Natural killer cell (primary cell): ENCODE results near the gene AGK. TPM values are rescaled to one million over a fixed set of nuclear protein-coding genes. Genes with fewer than 3 reads are reported as not detected.
"Not testable (repeated sequence)": the region's sequence is repeated elsewhere in the genome, so short reads cannot be mapped to it uniquely, and the experiment has no call there.

Experiments
- ATAC-seq, 3 donors: fragments of 150-1000 bp in 2 of 3; fragments of 200-7000 bp in 1 of 3; cut with Tn5 transposase; 1 replicate in 1 of 3; 2 replicates in 2 of 3; pipeline ENCODE4 v1.10.0; 2021; ENCODE audit warnings: mild to moderate bottlenecking in 2 of 3, moderate library complexity in 2 of 3
- DNase-seq, 2 donors: peaks; one replicate each; pipeline versions ENCODE4 v3.0.0 to v3.0.0-alpha.2; 2013 to 2021; ENCODE audit warnings: mixed read lengths in 1 of 2
- H3K27ac ChIP-seq: one replicate; pipeline ENCODE4 v1.5.1; 2013; ENCODE audit warnings: mild to moderate bottlenecking, low read length
- H3K27me3 ChIP-seq: one replicate; pipeline ENCODE4 v1.6.1; 2013; ENCODE audit warnings: low read length; ENCODE audit not compliant: control insufficient read depth, insufficient read depth
- H3K36me3 ChIP-seq: one replicate; pipeline ENCODE4 v1.6.1; 2013; ENCODE audit warnings: low read length; ENCODE audit not compliant: control insufficient read depth, insufficient read depth
- H3K4me1 ChIP-seq: one replicate; pipeline ENCODE4 v1.6.1; 2013; ENCODE audit warnings: low read length; ENCODE audit not compliant: control insufficient read depth, insufficient read depth
- H3K4me3 ChIP-seq: one replicate; pipeline ENCODE4 v1.5.1; 2013; ENCODE audit warnings: low read length
- H3K9me3 ChIP-seq: one replicate; pipeline ENCODE4 v1.6.1; 2013; ENCODE audit warnings: low read length; ENCODE audit not compliant: control insufficient read depth, insufficient read depth
- H3K27ac Mint-ChIP-seq, 2 donors: one replicate each; pipeline ENCODE4 v1.8.0; 2022; ENCODE audit warnings: mild to moderate bottlenecking in 2 of 2, mixed read lengths in 2 of 2, moderate library complexity in 1 of 2
- H3K27me3 Mint-ChIP-seq, 2 donors: one replicate each; pipeline ENCODE4 v1.8.0; 2022; ENCODE audit warnings: low read depth in 2 of 2, mixed read lengths in 2 of 2
- H3K36me3 Mint-ChIP-seq: one replicate; pipeline ENCODE4 v1.8.0; 2022; ENCODE audit warnings: mixed read lengths
- H3K4me1 Mint-ChIP-seq, 2 donors: one replicate each; pipeline ENCODE4 v1.8.0; 2022; ENCODE audit warnings: mixed read lengths in 2 of 2
- H3K4me3 Mint-ChIP-seq: one replicate; pipeline ENCODE4 v1.8.0; 2022; ENCODE audit warnings: mild to moderate bottlenecking, moderate library complexity, mixed read lengths
- H3K9me3 Mint-ChIP-seq, 2 donors: one replicate each; pipeline ENCODE4 v1.8.0; 2022; ENCODE audit warnings: mixed read lengths in 2 of 2
- WGBS: methylation state at CpG from one replicate; pipeline ENCODE4 v1.1.7; 2013; ENCODE audit warnings: missing lambda C conversion rate; ENCODE audit not compliant: insufficient coverage; 5-methylcytosine and 5-hydroxymethylcytosine counted together
- intact Hi-C: fragments of 100-400 bp; cut with micrococcal nuclease; formaldehyde crosslinking; loops from one replicate; pipeline ENCODE4 v1.14.2; 2022
- total RNA-seq, 4 donors: library from RNA; stranded (reverse); fragments of 120-200 nt in 1 of 4; gene quantifications; one replicate each; pipeline versions ENCODE4 v1.2.3 to v1.2.4, GENCODE V29; 2013 to 2022
- TF ChIP-seq, protein P1 (sequence below): fragments of 200-600 bp; IDR thresholded peaks from one replicate; pipeline ENCODE4 v1.8.0; 2022; ENCODE audit warnings: antibody characterized with exemption

Gene AGK
- total RNA-seq, 3 donors from 2014 or later (not counting 1 experiment from before 2014, with no cell fraction given) = 70.0 to 106 (median 99.0) TPM

GRCh38 chr7:141646826-141647480 lies 95.7 kb downstream of the AGK start:
- intact Hi-C loops = no loop called here
- DNase-seq (no peak), ATAC-seq (no peak)
- no peaks in the 10 kb centered on the region for H3K9me3 ChIP-seq
- H3K27ac ChIP-seq = no peak overlapping the region
- Mint-ChIP-seq H3K27ac (peak overlapping the region; percentile 63 to 65), H3K9me3 (no peaks in the 10 kb centered on the region), H3K4me1 (peaks cover 10 to 15% of the 10 kb centered on the region in 2 donors), H3K27me3 (no peaks in the 10 kb centered on the region), H3K4me3 (no peak overlapping the region), H3K36me3 (peaks cover 19% of the 10 kb centered on the region)
- TF ChIP-seq, protein P1, sequence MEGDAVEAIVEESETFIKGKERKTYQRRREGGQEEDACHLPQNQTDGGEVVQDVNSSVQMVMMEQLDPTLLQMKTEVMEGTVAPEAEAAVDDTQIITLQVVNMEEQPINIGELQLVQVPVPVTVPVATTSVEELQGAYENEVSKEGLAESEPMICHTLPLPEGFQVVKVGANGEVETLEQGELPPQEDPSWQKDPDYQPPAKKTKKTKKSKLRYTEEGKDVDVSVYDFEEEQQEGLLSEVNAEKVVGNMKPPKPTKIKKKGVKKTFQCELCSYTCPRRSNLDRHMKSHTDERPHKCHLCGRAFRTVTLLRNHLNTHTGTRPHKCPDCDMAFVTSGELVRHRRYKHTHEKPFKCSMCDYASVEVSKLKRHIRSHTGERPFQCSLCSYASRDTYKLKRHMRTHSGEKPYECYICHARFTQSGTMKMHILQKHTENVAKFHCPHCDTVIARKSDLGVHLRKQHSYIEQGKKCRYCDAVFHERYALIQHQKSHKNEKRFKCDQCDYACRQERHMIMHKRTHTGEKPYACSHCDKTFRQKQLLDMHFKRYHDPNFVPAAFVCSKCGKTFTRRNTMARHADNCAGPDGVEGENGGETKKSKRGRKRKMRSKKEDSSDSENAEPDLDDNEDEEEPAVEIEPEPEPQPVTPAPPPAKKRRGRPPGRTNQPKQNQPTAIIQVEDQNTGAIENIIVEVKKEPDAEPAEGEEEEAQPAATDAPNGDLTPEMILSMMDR = no peak
- WGBS = 98% methylated on average over 6 of the region's 6 CpGs
- H3K36me3 ChIP-seq = peaks cover 81% of the 10 kb centered on the region
- no peaks in the 10 kb centered on the region for H3K4me1 ChIP-seq
- no peaks in the 10 kb centered on the region for H3K27me3 ChIP-seq
- H3K4me3 ChIP-seq = no peak overlapping the region

- H3K9me3 Mint-ChIP-seq, DNase-seq, H3K9me3 ChIP-seq, H3K27ac ChIP-seq, H3K4me3 ChIP-seq, ATAC-seq, H3K27me3 ChIP-seq, H3K4me3 Mint-ChIP-seq, H3K4me1 ChIP-seq, H3K27me3 Mint-ChIP-seq, intact Hi-C loops: not testable (repeated sequence)
- H3K27ac Mint-ChIP-seq = peak overlapping the region; percentile 63 to 67
- 97% methylated on average over 21 of the region's 21 CpGs for WGBS
- peaks cover 10 to 15% of the 10 kb centered on the region in 2 donors for H3K4me1 Mint-ChIP-seq
- H3K36me3 Mint-ChIP-seq = peaks cover 19% of the 10 kb centered on the region
- H3K36me3 ChIP-seq = peaks cover 81% of the 10 kb centered on the region
Observed at GRCh38 chr7:141647701-141648100, 96.5 kb downstream of the AGK start.

- Histone ChIP-seq H3K27ac (no peak overlapping the region), H3K4me1 (no peaks in the 10 kb centered on the region), H3K9me3 (no peaks in the 10 kb centered on the region), H3K27me3 (no peaks in the 10 kb centered on the region), H3K4me3 (no peak overlapping the region), H3K36me3 (peaks cover 79% of the 10 kb centered on the region)
- H3K36me3 Mint-ChIP-seq = peaks cover 19% of the 10 kb centered on the region
- intact Hi-C loops = no loop called here
- ATAC-seq = no peak
- peak overlapping the region; percentile 12 to 67 for H3K27ac Mint-ChIP-seq
- no peak for DNase-seq
- no peaks in the 10 kb centered on the region for H3K27me3 Mint-ChIP-seq
- H3K4me3 Mint-ChIP-seq = no peak overlapping the region
- H3K4me1 Mint-ChIP-seq = peaks cover 10 to 15% of the 10 kb centered on the region in 2 donors
- TF ChIP-seq, protein P1 = no peak
- WGBS = 95% methylated on average over 5 of the region's 6 CpGs
- no peaks in the 10 kb centered on the region for H3K9me3 Mint-ChIP-seq
Observed at GRCh38 chr7:141648276-141649114, 97.3 kb downstream of the AGK start.

DNA sequence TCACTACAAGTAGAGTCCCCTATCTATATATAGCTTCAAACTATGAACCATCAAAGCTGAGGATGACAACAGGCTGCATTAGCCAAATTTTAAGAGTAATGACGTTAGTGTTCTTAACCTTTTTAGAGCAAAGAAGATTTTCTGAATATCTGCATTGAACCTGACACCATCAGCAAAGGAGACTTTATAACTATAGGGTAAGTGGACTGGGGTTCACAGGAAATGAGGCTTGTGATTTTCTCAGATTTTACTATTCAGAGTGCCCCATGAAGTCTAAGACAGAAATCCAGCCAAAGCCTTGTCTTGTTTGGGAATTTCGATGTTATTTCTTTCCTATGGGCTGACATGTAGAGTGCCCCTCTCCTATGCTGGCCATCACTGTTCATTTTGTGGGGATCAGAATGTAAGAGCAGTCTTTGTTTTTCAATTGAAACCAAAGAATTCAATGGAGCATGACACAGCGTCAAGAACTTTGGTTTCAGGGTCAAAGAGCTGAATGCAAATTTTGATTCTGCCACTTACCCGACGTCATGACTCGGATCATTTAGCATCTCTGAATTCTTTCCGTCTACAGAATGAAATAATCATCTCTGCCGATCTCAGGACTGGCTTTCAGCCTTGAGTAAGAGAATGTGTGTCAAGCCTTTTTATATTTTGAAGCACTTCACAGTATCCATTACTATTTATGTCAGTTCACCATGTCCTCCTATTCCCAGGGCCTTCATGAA lies 98.1 kb downstream of the AGK start:
- H3K27me3 Mint-ChIP-seq = no peaks in the 10 kb centered on the region
- no peak for ATAC-seq
- DNase-seq = no peak
- H3K27ac Mint-ChIP-seq = peak overlapping the region; percentile 60 to 72
- Histone ChIP-seq H3K4me3 (no peak overlapping the region), H3K27me3 (no peaks in the 10 kb centered on the region), H3K36me3 (peaks cover 80% of the 10 kb centered on the region), H3K4me1 (no peaks in the 10 kb centered on the region), H3K9me3 (no peaks in the 10 kb centered on the region), H3K27ac (no peak overlapping the region)
- TF ChIP-seq, protein P1 = no peak
- H3K36me3 Mint-ChIP-seq = peaks cover 20% of the 10 kb centered on the region
- peaks cover 11 to 16% of the 10 kb centered on the region in 2 donors for H3K4me1 Mint-ChIP-seq
- H3K9me3 Mint-ChIP-seq = no peaks in the 10 kb centered on the region
- H3K4me3 Mint-ChIP-seq = no peak overlapping the region
- intact Hi-C loops = no loop called here
- 89% methylated on average over 8 of the region's 8 CpGs for WGBS
